Effector CD4-positive, alpha-beta T cell (primary cell): Measurements from ENCODE around the gene TMIE.

ENCODE experiments used
- DNase-seq: peaks from one replicate; pipeline ENCODE4 v3.0.0-alpha.2; 2020

The TMIE gene

DNA sequence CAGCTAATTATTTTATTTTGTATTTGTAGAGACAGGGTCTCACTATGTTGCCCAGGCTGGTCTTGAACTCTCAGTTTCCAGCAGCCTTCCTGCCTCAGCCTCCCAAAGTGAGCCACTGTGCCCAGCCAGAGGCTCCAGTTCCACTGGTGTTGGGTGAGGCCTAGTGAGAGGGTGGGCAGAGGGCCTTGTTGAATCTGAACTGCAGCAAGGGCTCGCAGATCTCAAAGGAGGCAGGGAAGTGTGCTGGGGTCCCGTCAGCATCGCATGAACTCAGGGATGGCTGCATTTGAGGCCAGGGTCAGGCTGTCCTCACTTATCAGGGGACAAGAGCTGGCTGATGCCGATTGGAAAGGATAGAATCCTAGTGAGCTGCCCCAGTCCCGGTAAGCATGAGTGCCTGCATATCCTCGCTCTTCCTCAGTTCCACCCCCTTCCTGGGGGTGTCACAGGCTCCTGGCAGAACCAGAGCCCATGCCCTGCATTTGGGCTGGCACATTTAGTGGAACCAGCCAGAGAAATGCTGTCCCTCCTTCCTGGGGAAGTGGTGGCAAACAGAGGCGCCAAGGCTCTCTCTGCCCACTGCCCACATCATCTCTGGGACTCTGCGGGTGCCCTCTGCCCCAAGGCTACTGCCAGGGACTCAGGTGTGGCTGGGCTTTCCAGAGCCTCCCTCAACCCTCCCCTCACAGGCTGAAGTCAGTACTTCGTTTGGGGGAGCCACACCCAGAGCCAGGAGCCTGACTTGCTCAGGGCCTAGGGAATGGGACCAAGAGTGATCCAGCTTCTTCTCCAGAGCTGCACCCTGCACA is 31.8 kb upstream of the TMIE start:
- no peak for DNase-seq

DNA sequence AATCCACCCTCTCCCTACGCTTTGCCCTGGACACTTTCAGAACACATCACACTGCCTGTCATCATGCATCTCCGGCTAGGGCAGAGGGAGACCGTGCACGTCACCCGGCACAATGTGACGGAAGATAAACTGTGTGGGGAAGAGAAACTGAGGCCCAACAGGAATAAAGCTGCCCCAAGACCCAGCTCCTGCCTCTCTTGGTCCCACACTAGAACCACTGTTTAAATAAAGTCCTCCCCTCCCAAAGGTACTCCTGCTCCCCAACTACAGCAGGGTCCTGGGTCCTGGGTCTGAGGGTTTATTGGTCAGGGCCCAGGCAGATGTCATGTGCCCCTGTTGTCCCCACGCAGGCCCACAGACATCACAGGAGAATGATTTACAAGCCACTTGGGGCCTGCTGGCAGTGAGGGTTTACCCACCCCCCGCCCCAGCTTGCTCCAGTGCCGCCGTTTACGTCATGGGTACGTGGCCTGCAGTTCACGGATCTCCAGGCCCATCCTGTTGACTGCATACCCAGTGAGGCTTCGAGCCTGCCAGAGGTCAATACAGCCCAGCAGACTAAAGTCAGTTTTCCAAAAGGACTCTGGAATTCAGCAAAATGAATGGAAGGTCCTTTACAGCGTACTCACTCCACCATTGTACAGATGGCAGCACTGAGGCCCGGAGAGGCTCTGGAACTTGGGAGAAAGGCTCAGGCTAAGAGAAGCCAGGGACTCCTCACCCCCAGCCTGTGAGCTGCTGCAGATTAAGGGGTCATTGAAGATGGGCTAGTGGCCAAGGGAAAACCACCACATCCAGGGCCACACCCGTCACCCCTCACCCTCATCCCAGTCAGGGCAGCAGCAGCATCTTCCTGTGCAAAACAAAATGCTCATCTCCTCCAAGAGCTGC is 30.9 kb upstream of the TMIE start:
- DNase-seq = no peak

DNA sequence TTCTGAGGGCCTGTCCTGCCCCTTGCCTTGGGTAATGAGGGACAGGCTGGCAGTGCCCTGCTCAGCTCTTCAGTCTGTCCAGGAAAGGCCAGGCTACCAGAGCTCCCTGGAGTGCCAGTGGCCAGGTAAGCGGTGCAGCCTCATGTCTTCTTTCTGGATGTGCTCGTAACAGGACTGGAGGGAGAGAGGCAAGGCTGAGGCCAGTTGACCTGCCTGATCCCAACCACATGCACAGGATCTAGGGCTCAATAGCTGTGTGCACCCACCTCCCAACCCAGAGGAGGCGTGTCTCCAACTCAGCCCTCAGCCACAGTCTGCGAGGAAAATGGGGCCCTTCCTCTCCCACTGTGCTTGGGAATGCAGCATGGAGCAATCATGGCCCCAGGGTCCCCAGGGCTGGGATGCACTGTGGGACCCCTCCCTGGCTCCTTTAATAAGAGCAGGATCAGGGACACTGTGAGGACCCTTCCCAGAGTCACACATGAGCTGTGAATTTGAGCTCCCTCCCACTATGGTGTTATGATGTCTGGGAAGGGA is 30.2 kb upstream of the TMIE start:
- no peak for DNase-seq

DNA sequence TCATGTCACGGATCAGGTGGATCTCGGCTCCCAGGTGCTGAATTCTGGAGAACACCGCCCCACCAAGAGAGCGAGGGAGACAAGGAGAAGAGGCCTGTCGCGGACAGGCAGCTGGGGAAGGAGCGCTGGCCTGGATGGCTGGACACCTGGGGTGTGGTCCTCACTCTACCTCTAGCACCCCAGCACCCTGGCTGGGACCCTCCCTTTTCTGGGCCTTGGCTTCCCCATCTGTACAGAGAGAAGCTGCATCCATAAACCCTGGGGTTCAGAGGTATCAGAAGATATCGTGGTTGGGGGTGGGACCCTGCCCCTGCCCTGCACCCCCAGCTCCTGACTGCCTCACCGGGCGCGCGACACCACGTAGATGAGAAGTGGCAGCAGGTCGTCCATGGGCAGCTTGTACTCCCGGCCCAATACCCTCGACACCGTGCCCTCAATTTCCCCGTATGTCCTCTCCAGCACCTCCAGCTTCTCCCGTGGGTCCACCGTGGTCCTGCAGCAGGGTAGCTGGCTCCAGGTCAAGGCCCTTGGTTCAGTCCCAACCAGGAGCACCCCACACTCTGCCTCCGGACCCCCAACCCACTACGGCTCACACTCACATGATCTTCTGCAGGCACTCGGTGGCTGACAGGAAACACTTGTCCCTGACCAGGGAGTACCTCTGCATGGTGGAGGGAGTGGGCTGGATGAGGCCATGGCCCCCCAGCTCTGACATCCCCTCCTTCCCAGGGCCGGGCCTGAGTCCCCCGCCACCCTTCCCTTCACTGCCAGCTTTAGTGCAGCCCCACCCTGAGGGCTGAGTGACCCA is 29.4 kb upstream of the TMIE start:
- DNase-seq = no peak

- DNase-seq = no peak
Measured at GRCh38 chr3:46672349-46672695, 28.9 kb upstream of the TMIE start.

DNA sequence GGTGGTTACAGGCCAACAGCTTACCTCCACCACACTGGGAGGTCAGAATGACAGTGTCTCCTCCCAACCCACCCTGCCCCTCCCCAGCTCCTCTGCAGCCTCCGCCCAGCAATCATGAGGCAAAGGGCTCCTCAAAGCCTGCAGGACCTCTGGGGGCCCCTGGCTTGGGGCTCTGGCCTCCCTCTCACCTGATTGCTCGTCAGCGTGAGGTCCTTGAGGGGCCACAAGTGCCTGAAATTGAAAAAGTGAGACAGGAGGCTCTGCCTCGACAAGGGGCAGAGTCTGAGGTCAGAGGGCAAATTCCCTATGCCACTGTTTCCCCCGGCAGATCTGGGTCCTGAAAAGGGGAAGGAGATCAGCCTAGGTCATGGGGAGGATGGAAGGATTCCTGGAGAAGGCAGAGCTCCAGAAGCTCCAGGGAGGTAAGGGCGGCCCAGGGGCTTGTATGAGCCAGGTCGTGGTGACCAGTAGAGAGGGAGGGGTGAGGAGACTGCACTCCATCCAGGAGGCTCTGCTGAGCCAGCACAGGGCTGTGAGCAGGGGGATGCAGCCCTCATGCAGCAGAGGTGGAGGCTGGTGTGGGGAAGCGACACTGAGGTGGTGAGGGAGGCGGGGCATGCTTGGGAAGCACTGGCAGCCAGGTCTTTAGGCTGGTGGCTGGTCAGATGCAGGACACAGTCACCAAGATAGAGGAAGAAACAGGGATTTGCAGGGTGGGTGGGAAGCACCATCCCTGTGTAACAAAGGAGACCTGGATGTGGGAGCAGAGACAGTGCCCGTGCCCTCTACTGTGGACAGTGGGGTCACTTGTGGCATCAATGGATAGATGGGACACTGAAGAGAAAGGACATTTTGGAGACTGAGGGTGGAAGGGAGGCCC is 27.8 kb upstream of the TMIE start:
- no peak for DNase-seq

DNA sequence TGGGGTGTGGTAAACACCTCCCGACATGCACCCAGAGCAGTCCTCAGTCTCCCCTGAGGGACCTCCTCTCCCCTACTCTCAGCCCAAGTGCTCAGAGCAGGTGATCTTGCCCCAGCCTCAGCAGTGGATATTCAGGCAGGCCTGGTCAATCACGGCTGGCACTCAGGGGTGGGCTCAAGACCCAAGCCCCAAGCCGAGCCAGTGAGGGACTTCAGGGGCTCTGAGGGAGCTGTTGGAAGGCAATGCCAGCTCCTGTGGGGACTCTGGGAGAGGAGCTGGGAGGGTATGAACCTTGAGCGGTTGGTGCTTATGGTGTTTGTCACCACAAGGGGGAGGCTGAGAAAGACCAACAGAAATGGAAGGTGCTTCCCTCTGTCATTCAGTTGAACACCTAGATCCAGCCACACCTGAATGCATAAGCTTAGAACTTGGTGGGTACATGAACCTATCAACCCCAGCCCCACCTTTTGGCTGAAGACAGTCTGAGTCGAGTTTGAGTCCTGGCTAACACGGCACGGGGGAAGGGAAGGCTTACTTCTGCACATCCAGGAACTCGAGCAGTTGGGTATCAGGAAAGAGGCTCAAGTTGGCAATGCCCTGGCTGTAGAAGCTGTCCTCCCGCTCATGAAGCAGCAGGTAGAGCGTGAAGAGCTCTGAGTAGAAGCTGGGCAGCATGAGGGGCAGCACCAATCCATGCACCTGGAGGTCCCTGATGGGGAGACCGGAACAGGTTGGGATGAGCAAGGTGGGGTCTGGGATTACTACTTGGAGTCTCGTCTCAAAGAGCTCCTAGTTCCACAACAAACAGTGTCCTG is 27.0 kb upstream of the TMIE start:
- DNase-seq = no peak

DNA sequence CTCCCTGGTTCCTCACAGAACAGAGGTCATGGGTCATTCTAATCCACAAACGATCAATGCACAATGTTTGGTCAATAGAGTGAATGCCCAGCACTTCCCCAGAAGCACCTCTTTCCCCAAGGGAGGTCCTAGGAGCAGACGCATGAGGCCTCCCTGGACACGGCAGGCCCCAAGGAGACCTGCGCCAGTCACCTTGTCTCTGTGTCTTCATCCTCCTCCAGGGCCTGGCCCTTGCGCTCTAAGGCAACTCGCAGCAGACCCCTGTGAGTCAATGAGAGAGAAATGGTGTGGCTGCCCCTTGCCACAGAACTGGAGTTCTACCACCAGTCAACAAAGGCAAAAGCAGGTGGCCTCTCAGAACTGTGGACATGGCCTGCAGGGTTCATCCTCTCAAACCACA is 25.8 kb upstream of the TMIE start:
- no peak for DNase-seq

DNA sequence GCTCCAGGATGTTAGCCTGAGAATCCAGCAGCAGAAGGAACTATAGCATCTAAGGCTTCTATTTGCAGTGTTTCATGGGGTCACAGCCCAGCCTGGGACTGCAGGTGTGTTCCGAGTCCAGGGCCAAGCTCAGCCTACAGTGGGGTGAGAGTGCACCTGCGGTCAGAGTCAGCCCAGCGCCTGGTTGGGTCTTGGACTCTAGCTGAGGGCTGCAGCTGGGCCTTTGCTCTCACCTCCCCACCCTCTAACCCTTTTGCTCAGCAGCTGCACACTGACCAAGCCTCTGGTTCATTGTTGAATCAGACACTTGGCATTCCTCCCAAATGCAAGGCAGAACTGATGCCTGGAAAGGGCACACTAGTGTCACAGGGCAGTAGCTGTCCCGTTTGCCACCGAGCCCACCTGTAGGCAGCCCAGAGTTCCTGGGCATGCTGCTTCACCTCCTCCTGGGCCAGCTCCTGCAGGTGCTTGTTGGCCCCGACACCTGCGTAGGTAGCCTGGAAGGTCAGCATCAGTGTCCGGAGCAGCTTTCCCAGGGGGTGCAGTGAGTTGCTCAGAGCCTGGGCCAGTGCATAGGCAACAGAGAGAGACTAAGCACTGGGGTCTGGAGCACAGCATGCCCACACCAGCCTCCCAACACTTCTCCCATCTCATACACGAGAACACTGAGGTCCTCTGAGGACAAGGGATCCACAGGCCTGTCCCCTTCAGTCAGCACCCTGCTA is 25.2 kb upstream of the TMIE start:
- no peak for DNase-seq

- no peak for DNase-seq
Measured at GRCh38 chr3:46676601-46677410, 24.4 kb upstream of the TMIE start.

GRCh38 chr3:46677411-46677726 is 23.8 kb upstream of the TMIE start:
- DNase-seq = no peak

GRCh38 chr3:46678280-46678679 is 22.9 kb upstream of the TMIE start:
- no peak for DNase-seq

DNA sequence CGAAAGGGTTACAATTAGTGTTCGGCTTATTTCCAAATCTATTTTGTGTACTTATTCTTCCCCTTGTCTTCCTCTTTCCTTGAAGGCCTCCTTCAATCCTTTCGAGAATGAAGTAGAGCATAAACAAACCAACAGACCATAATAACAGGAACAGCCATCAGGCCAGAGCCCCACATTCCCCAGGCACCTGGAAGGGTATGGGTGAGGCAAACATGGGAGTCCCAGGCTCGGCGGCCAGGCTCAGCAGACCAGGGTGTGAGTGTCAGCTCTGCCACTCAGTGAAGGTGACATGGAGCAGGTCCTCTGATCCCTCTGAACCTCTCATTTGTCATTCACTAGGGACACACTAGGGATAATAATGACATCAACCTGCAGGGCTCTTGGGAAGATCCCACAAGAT is 21.5 kb upstream of the TMIE start:
- DNase-seq = no peak

DNA sequence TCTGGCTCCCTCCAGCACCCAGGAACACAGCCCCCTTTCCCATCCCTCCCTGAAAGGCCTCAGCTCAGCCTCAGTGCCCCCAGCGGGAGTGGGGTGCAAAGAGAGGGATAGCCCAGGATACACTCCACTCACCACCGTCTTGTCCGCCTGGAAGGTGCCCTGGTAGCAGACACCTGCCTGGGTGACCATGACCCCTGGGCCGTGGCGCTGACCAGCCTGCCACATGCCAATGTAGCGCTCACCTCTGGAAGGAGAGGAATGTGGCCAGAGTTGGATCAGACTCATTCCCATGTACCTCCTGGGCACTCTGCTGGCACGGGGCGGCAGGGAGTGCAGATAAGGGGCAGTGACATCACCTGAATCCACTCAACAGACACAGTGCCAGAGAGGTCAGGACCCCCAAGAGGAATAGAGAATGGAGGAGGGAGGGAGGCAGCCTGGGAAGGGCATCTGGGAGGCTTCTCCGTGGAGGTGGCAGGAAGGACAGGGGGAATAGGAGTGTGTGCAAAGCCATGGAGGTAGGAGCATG is 20.8 kb upstream of the TMIE start:
- no peak for DNase-seq

DNA sequence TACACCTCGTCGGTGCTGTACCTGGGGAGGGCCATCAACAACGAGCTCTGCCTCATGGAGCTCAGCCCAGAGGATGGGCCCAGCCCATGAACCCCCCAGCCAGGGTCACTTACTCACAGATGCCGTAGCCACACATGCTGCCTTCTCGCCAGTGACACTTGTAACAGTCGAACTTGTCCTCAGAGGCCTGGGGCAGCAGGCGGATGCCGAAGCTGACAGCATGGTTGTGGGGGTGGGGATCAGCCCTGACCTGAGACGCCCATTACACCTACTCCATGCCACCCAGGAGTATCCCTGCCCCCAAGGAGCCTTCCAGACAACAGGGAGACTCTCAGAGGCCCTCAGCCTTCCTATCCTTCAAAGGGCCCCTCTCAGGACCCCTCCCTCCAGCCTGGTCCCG is 19.8 kb upstream of the TMIE start:
- no peak for DNase-seq

DNA sequence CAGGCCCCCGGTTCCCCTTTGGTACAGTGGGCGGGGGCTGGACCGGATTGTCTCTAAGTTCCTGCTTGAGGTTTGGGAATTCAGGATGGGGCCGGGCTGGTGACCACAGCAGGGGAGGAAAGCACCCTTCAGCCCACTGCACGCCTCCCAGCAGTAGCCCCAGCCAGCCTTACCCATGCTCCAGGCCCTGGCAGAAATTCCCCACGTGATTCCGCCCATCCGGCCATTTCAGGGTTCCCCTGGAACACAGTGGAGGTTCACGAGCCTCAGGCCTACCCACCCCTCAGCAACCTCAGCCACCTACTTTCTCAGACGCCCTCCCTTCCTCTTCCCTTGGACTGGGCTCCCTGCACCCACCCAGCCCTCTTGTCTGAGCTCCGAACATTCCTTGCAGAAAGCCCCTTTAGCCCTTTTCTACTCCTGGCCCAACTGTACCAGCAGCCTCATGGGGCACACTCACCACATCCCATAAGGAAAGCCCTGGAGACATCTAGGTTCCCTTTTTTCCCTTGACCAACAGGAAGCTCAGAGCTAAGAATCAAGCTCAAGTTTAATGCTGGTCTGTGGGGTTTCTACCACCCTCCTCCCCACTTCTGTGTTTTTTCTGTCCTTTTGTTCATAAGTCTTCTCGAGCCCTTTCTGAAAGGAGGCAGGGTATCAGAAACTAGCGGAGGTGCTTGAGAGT is 19.2 kb upstream of the TMIE start:
- DNase-seq = no peak

DNA sequence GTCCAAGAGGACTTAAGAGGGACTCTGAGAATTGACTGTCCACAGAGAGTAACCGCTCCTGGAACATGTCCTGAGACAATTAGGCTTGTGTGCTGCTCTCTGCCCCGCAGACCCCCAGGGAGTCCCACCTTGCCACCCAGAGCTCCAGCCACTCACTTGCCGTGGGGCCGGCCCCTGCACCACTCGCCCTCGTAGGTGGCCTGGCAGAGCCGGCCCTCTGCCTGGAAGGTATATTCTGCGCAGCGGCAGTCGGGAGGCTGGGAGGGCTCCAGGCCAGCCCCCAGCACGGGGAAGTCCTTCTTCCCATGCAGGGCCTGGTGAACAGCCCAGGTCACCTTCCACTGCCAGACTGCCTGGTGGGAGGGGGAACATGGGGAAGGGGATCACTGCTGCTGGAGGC is 18.2 kb upstream of the TMIE start:
- no peak for DNase-seq

DNA sequence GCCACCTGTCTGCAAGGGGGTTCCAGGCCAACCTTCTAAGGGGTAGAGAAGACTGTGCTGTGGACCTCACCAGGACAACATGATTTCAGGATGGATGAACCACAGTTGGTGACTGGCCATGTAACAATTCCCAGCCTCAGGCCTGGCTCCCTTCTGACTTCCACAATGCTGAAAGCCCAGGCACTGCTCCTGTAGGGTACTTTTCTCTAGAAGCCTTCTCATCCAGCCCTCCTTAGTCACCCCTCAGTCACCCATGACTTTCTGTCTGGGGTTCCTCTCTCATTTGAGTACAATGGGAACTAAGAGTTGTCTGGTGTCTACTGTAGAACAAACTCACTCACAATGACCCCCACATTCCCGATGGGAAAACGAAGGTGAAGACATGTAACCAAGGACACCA is 16.3 kb upstream of the TMIE start:
- no peak for DNase-seq

- DNase-seq = no peak
Measured at GRCh38 chr3:46685446-46685845, 15.7 kb upstream of the TMIE start.
